Activated B cell treated with CpG ODN at 0.5 μM for 24 hours (primary cell): ENCODE results near the gene KCNH2. TPM values are rescaled to one million over a fixed set of nuclear protein-coding genes. Genes with fewer than 3 reads are reported as not detected.

Experiments used
- ATAC-seq: fragments of 200-7000 bp; cut with Tn5 transposase; one replicate; pipeline ENCODE4 v1.10.0; 2021; ENCODE audit warnings: low read depth, mild to moderate bottlenecking, moderate library complexity
- CTCF ChIA-PET: fragments of 350-600 bp; sonication (Branson Sonifier 250); formaldehyde crosslinking; loops from one replicate; lab custom pipeline; 2021; ENCODE audit warnings: antibody characterized with exemption; lab: Charles Lee
- POLR2A ChIA-PET: fragments of 350-600 bp; sonication (Branson Sonifier 250); formaldehyde crosslinking; loops from one replicate; lab custom pipeline; 2021; ENCODE audit warnings: antibody characterized with exemption; lab: Charles Lee
- DNase-seq: peaks from one replicate; pipeline ENCODE4 v3.0.0; 2022
- H3K27ac Mint-ChIP-seq: one replicate; pipeline ENCODE4 v1.8.0; 2020; ENCODE audit warnings: mixed read lengths
- H3K27me3 Mint-ChIP-seq: one replicate; pipeline ENCODE4 v1.8.0; 2021; ENCODE audit warnings: mixed read lengths
- H3K36me3 Mint-ChIP-seq: one replicate; pipeline ENCODE4 v1.8.0; 2021; ENCODE audit warnings: low read depth, mixed read lengths
- H3K4me1 Mint-ChIP-seq: one replicate; pipeline ENCODE4 v1.8.0; 2021; ENCODE audit warnings: mixed read lengths
- H3K4me3 Mint-ChIP-seq: one replicate; pipeline ENCODE4 v1.8.0; 2020; ENCODE audit warnings: mild to moderate bottlenecking, mixed read lengths
- H3K9me3 Mint-ChIP-seq: one replicate; pipeline ENCODE4 v1.8.0; 2020; ENCODE audit warnings: mixed read lengths
- intact Hi-C: fragments of 100-400 bp; cut with micrococcal nuclease; formaldehyde crosslinking; loops from one replicate; pipeline ENCODE4 v1.15.1; 2024
- total RNA-seq: library from RNA; stranded (reverse); gene quantifications from 2 replicates; pipeline ENCODE4 v1.2.3, GENCODE V29; 2022
- TF ChIP-seq, protein P1 (sequence below): fragments of 200-600 bp; IDR thresholded peaks from one replicate; pipeline ENCODE4 v1.8.0; 2022; ENCODE audit warnings: antibody characterized with exemption, mild to moderate bottlenecking

The KCNH2 gene
- total RNA-seq, 1 donor from 2014 or later, result 0.29 TPM

DNA sequence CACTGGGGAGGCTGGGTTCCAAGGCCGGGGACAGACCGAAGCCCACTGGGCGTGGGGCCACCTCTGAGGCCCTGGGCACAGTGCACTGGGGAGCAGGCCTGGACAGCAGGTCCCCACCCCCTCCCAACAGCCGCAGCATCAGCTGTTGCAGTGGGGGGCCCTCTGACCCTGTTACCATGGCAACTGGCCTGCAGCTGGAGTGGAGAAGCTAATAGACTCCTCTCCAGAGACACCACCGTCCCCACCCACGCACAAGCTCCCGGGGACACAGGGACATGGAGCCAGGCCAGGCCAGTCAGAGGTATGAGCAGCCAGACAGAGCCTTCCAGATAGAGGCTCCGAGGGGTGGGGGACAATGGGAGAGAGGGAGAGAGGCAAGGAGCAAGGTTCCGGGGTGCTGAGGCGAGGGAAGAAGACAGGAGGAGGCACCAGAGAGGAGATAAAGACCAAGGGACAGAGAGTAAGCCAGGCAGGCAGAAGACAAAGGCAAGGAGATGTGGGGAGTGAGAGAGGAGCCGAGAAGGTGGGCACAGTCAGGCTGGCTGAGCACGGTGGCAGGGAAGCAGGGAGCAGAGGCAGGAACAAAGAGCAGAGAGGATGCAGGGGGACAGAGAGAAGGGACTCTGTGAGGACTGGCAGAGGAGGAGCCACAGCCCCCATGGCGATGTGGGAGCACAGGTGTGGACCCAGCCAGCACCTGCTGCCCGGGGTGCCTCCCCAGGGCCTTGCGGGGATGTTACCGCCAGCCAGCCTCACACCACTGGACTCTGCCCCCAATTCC, 6.7 kb downstream of the KCNH2 start:
- H3K27me3 Mint-ChIP-seq, result peaks cover 19% of the 10 kb centered on the region
- ATAC-seq, result no peak
- no peak for DNase-seq
- H3K9me3 Mint-ChIP-seq, result no peaks in the 10 kb centered on the region
- intact Hi-C loops, result loop anchor here (10.0 kb wide), 1 partner anchor 1257 kb away; a partner anchor contains a TSS
- no peak overlapping the region for H3K27ac Mint-ChIP-seq
- ChIA-PET CTCF (interaction anchor here (0.6 kb wide), 1 partner anchor 9 kb away, joined by 3 read pairs; no protein-coding TSS in a partner anchor), POLR2A (no interaction called here)
- no peak overlapping the region for H3K4me3 Mint-ChIP-seq
- peaks cover 25% of the 10 kb centered on the region for H3K4me1 Mint-ChIP-seq
- TF ChIP-seq, protein P1, sequence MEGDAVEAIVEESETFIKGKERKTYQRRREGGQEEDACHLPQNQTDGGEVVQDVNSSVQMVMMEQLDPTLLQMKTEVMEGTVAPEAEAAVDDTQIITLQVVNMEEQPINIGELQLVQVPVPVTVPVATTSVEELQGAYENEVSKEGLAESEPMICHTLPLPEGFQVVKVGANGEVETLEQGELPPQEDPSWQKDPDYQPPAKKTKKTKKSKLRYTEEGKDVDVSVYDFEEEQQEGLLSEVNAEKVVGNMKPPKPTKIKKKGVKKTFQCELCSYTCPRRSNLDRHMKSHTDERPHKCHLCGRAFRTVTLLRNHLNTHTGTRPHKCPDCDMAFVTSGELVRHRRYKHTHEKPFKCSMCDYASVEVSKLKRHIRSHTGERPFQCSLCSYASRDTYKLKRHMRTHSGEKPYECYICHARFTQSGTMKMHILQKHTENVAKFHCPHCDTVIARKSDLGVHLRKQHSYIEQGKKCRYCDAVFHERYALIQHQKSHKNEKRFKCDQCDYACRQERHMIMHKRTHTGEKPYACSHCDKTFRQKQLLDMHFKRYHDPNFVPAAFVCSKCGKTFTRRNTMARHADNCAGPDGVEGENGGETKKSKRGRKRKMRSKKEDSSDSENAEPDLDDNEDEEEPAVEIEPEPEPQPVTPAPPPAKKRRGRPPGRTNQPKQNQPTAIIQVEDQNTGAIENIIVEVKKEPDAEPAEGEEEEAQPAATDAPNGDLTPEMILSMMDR, result no peak
- H3K36me3 Mint-ChIP-seq, result no peaks in the 10 kb centered on the region

DNA sequence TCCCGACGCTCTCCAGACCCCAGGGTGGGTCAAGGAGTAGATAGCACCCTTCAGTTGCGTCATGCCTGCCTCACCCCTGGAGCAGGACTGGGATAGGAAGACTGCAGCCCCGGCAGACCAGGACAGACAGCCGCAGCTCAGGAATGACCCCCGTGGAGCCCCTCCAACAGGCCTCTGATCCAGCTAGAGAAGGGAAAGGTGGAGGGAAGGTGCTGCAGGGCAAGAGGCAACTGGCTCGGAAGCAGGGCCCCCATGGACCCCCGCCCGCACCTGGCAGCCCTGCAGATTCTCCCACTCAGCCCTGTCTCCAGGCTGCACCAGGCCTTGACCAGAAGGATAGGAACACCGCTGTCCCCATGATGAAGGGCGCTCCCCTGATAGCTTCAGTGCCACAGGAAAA, 7.7 kb downstream of the KCNH2 start:
- Mint-ChIP-seq H3K4me3 (no peak overlapping the region), H3K36me3 (no peaks in the 10 kb centered on the region), H3K27me3 (peaks cover 17% of the 10 kb centered on the region), H3K4me1 (peaks cover 24% of the 10 kb centered on the region), H3K27ac (no peak overlapping the region), H3K9me3 (no peaks in the 10 kb centered on the region)
- no peak for ATAC-seq
- intact Hi-C loops, result loop anchor here (10.0 kb wide), 1 partner anchor 1256 kb away; a partner anchor contains a TSS
- CTCF ChIA-PET, result no interaction called here
- TF ChIP-seq, protein P1, result no peak
- POLR2A ChIA-PET, result no interaction called here
- no peak for DNase-seq

DNA sequence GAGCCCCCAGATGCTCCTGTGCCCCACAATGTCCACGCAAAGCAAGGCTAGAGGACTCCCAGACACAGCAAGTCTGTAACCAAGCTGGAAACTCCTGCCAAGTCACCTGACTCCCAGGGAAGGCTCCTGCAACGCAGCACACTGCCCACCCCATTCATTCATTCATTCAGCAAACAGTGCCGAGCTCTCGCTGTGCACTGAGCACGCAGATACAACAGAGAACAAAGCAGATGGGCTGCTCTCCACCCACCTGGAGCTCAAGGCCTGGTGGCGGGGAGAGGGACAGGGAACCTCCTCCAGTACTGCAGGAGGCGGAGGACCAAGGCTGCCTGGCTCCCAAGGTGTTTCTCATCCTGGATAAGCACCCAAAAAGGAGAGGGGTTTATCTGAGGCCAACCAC, 8.6 kb downstream of the KCNH2 start:
- POLR2A ChIA-PET, result no interaction called here
- CTCF ChIA-PET, result interaction anchor here (0.8 to 1.0 kb wide), 2 partner anchors 10 to 142 kb away, joined by 3 read pairs; no protein-coding TSS in a partner anchor
- Mint-ChIP-seq H3K36me3 (no peaks in the 10 kb centered on the region), H3K9me3 (no peaks in the 10 kb centered on the region), H3K4me3 (no peak overlapping the region), H3K4me1 (peaks cover 18% of the 10 kb centered on the region), H3K27me3 (peaks cover 20% of the 10 kb centered on the region), H3K27ac (no peak overlapping the region)
- intact Hi-C loops, result no loop called here
- ATAC-seq (no peak), DNase-seq (no peak)
- TF ChIP-seq, protein P1, result no peak

GRCh38 chr7:150968734-150969372, 9.3 kb downstream of the KCNH2 start:
- Mint-ChIP-seq H3K36me3 (no peaks in the 10 kb centered on the region), H3K9me3 (no peaks in the 10 kb centered on the region), H3K4me3 (no peak overlapping the region), H3K27ac (no peak overlapping the region), H3K4me1 (peaks cover 13% of the 10 kb centered on the region), H3K27me3 (peaks cover 24% of the 10 kb centered on the region)
- POLR2A ChIA-PET, result no interaction called here
- CTCF ChIA-PET, result interaction anchor here (0.8 to 1.0 kb wide), 2 partner anchors 10 to 142 kb away, joined by 3 read pairs; no protein-coding TSS in a partner anchor
- ATAC-seq (no peak), DNase-seq (no peak)
- TF ChIP-seq, protein P1, result no peak
- intact Hi-C loops, result no loop called here
